ENCODE data around the gene SNX24.

The SNX24 gene

GRCh38 chr5:122921826-122922225 lies 76.4 kb downstream of the SNX24 start:
- no peak for DNase-seq (ENCODE audit: low read depth)

DNA sequence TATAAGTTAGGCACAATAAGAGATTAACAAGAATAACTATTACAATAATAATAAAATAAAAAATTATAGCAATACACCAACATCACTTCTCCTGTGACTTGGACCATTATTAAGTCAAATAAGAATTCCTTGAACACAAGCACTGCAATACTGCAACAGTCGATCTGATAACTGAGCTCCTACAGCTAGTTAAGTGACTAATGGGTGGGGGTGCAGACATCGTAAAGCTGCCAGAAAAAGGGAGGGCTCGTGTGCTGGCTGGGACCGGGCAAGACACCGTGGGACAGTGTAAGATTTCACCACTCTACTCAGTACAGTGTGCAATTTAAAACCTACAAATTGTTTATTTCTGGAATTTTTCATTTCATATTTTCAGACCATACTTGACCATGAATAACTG lies 78.8 kb downstream of the SNX24 start:
- no peak for DNase-seq (ENCODE audit: low read depth)

GRCh38 chr5:122924719-122925395 lies 79.4 kb downstream of the SNX24 start:
- DNase-seq (ENCODE audit: low read depth): no peak

GRCh38 chr5:122929001-122929400 lies 83.6 kb downstream of the SNX24 start:
- DNase-seq (ENCODE audit: low read depth): no peak

DNA sequence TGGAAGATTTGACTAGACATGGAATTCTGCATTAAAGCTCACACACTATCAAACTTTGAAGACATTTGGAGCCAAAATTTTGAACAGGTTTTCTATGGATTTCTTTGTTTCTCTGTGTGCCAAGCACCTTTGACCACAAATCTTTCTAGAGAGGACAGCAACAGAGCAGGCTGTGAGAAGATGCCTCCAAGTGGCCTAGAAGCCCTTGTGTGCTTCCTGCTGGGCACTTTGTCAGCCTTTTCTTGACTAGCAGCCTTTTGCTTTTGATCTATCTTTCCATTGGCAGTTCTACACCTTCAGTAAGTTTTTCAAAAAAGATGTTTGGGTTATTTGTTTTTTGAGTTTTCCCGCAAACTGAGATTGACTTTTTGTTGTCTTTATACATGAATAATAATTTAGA lies 84.6 kb downstream of the SNX24 start:
- DNase-seq (ENCODE audit: low read depth): no peak

- no peak for DNase-seq (ENCODE audit: low read depth)
These were observed 88.5 kb downstream of the SNX24 start for GRCh38 chr5:122933956-122934355.

- DNase-seq (ENCODE audit: low read depth): no peak
These were observed 90.7 kb downstream of the SNX24 start for GRCh38 chr5:122936088-122936487.

GRCh38 chr5:122937914-122938313 lies 92.5 kb downstream of the SNX24 start:
- DNase-seq (ENCODE audit: low read depth): no peak

DNA sequence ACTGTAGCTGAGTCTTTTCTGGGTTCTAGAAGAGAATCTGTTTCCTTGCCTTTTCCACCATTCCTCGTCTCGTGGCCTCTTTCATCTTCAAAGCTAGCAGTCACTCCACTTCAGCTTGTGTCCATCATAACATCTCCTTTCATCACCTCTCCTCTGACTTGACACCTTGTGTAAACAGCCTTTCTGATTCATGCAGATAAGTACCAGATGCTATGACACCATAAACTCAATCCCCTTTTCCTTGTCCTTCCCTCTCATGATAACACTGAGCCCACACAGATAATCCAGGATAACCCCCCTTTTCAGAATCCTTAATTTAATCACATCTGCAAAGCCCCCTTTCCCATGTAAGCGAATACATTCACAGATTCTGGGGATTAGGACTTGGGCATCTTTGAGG lies 95.5 kb downstream of the SNX24 start:
- DNase-seq (ENCODE audit: low read depth): no peak

DNA sequence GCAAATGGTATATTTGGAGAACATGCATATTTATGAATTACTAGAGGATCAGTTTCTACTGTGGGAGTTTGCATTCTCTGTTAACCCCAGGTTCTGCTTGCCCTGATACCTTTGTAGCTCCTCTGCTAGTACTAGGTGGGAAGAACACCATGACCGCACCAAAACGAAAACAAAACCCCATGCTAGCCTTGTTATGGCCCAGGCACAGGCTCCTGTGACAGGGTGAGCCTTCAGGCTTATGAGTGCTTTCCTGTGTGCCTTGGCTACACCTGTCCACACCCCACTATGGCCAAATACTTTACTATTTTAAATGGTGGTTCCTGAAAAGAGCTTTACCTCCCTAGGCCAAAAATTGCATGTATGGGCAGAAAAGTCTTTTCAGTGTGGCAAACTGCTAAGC lies 96.3 kb downstream of the SNX24 start:
- no peak for DNase-seq (ENCODE audit: low read depth)

- no peak for DNase-seq (ENCODE audit: low read depth)
These were observed 96.9 kb downstream of the SNX24 start for GRCh38 chr5:122942164-122942914.

- no peak for DNase-seq (ENCODE audit: low read depth)
These were observed 97.8 kb downstream of the SNX24 start for GRCh38 chr5:122943050-122943698.

GRCh38 chr5:122944051-122944450 lies 98.6 kb downstream of the SNX24 start:
- DNase-seq (ENCODE audit: low read depth): no peak

DNA sequence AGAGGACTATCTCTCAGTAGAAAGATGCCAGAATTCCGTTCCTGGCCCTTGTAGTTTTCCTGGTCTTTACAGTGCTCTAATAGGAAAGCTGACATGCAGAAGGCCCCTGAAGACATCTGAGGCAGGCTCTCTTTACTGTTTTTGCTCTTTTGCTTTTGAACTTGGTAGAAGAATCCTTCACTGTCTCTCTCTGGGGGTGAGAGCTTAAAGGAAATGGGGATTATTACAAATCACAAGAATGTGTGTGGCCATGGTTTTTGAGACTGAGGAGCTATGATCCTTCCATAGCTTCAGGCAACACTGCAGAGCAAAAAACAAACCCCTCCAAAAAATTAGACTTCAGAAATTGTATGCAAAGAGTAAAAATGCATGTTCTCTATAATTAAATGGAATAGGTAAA lies 102.0 kb downstream of the SNX24 start:
- DNase-seq (ENCODE audit: low read depth): no peak

- no peak for DNase-seq (ENCODE audit: low read depth)
These were observed 102.4 kb downstream of the SNX24 start for GRCh38 chr5:122947772-122948171.

- no peak for DNase-seq (ENCODE audit: low read depth)
These were observed 102.9 kb downstream of the SNX24 start for GRCh38 chr5:122948319-122948718.

DNA sequence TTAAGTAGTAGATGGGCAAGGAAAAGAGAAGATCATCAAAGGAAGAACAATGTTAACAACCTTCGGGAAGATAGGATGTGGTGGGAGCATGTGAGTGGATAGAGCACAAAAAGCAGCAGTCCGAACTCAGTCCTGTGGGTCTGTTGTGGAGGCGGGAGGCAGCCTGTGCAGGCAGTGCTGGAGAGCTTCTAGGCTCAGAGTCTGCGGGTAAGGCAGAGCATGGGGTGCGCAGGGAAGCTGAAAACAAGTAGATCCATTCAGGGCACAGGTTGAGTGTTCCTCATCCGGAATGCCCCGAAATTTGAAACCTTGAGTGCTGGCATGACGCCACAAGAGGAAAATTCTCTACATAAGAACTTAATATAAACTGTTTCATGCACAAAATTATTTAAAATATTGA lies 106.2 kb downstream of the SNX24 start:
- DNase-seq (ENCODE audit: low read depth): no peak

DNA sequence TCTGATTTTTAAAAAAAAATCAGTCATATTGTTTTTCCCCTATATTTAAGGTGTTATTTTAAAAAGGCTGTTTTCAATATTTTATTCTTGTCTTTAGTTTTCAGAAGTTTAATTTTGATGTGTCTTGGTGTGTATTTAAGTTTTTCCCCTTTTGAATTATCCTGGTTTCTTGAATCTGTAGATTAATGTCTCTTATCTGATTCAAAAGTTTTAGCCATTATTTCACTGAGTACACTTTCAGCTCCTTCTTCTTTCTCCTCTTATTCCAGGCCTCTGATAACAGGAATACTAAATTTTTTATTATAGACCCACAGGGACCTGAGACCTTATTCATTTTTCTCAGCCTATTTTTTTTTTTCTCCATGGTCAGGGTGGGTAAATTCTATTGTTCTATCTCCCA lies 109.3 kb downstream of the SNX24 start:
- no peak for DNase-seq (ENCODE audit: low read depth)

DNA sequence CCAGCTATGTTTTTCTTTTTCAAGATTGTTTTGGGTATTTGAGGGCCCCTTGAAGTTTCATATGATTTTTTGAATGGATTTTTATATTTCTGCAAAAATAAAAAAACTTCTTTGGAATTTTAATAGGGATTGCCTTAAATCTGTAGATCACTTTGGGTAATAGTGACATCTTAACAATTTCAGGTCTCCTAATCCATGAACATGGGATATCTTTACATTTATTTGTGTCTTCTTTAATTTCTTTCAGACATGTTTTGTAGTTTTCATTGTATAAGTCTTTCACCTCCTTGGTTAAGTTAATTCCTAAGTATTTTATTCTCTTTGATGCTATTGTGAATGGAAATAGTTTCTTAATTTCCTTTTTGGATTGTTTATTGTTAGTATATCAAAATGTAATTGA lies 112.0 kb downstream of the SNX24 start:
- DNase-seq (ENCODE audit: low read depth): no peak

GRCh38 chr5:122959740-122960445 lies 114.5 kb downstream of the SNX24 start:
- DNase-seq (ENCODE audit: low read depth): no peak

GRCh38 chr5:122963305-122963704 lies 117.9 kb downstream of the SNX24 start:
- DNase-seq (ENCODE audit: low read depth): no peak

- DNase-seq (ENCODE audit: low read depth): no peak
These were observed 119.7 kb downstream of the SNX24 start for GRCh38 chr5:122965111-122965510.

GRCh38 chr5:122967085-122967484 lies 121.7 kb downstream of the SNX24 start:
- DNase-seq (ENCODE audit: low read depth): no peak
